Mucosa of descending colon (tissue), 3 donors: ENCODE results near the gene SLC17A7. TPM values are rescaled to one million over a fixed set of nuclear protein-coding genes. Genes with fewer than 3 reads are reported as not detected.

Source experiments
- ATAC-seq: fragments of 200-7000 bp; cut with Tn5 transposase; one replicate; pipeline ENCODE4 v1.9.1; 2020; ENCODE audit warnings: mild to moderate bottlenecking, moderate library complexity
- DNase-seq, 3 donors: peaks; one replicate each; pipeline ENCODE4 v3.0.0-alpha.2; 2020
- H3K36me3 ChIP-seq: fragments of 200-600 bp; one replicate; pipeline ENCODE4 v1.8.0; 2021; ENCODE audit warnings: low read depth, mild to moderate bottlenecking
- H3K4me1 ChIP-seq: fragments of 200-600 bp; one replicate; pipeline ENCODE4 v1.8.0; 2021; ENCODE audit warnings: low read depth, mild to moderate bottlenecking
- H3K4me3 ChIP-seq: fragments of 200-600 bp; one replicate; pipeline ENCODE4 v1.8.0; 2021; ENCODE audit warnings: mild to moderate bottlenecking
- H3K9me3 ChIP-seq: fragments of 200-600 bp; one replicate; pipeline ENCODE4 v1.8.0; 2021; ENCODE audit warnings: mild to moderate bottlenecking
- CTCF ChIP-seq: fragments of 200-600 bp; IDR thresholded peaks from one replicate; pipeline ENCODE4 v1.8.0; 2022; ENCODE audit warnings: antibody characterized with exemption, mild to moderate bottlenecking
- intact Hi-C, 2 donors: fragments of 100-400 bp; cut with DNase I in 1 of 2; cut with micrococcal nuclease in 1 of 2; formaldehyde crosslinking; loops; one replicate each; pipeline versions ENCODE4 v1.11.0 to v1.11.1; 2022; cut with DNase I, micrococcal nuclease
- total RNA-seq, 3 donors: library from RNA; stranded (reverse); fragmentation: NEBNext Ultra II Directional in 2 of 3; extraction: Animal tissue kit (Norgen Biotek cat#: 25700) in 2 of 3; gene quantifications; one replicate each; pipeline versions ENCODE4 v1.2.1 to v1.2.4, GENCODE V29; 2021 to 2023
- donor health status: DM: no; HTN: no; CAD: no; lungs with moderate emphysema.
- donor health status: DM: no; HTN: no; CAD: no.
- donor health status: DM: no; HTN: yes; CAD: no.

SLC17A7 gene
- total RNA-seq, 3 donors from 2014 or later, result 0.20 to 1.0 (median 0.51) TPM

GRCh38 chr19:49409441-49410029 lies 31.8 kb downstream of the SLC17A7 start:
- no peaks in the 10 kb centered on the region for H3K36me3 ChIP-seq
- intact Hi-C loops, result no loop called here
- H3K4me1 ChIP-seq, result peaks cover 6% of the 10 kb centered on the region
- no peaks in the 10 kb centered on the region for H3K9me3 ChIP-seq
- DNase-seq (peak in 1 of 3 donors; percentile 32), ATAC-seq (peak; percentile 79)
- no peak for TF ChIP-seq CTCF
- no peak overlapping the region for H3K4me3 ChIP-seq

GRCh38 chr19:49408816-49409440 lies 32.4 kb downstream of the SLC17A7 start:
- peaks cover 6% of the 10 kb centered on the region for H3K4me1 ChIP-seq
- DNase-seq (no peak), ATAC-seq (no peak)
- intact Hi-C loops, result no loop called here
- no peaks in the 10 kb centered on the region for H3K9me3 ChIP-seq
- no peaks in the 10 kb centered on the region for H3K36me3 ChIP-seq
- no peak overlapping the region for H3K4me3 ChIP-seq
- TF ChIP-seq CTCF, result no peak

- DNase-seq (no peak), ATAC-seq (no peak)
- H3K36me3 ChIP-seq, result no peaks in the 10 kb centered on the region
- peaks cover 6% of the 10 kb centered on the region for H3K4me1 ChIP-seq
- intact Hi-C loops, result no loop called here
- no peak overlapping the region for H3K4me3 ChIP-seq
- H3K9me3 ChIP-seq, result no peaks in the 10 kb centered on the region
- no peak for TF ChIP-seq CTCF
These were observed 33.8 kb downstream of the SLC17A7 start for GRCh38 chr19:49407482-49408015.

GRCh38 chr19:49407079-49407478 lies 34.2 kb downstream of the SLC17A7 start:
- no peak for ATAC-seq
- TF ChIP-seq CTCF, result no peak
- intact Hi-C loops, result no loop called here

GRCh38 chr19:49403404-49404187 lies 37.7 kb downstream of the SLC17A7 start:
- Histone ChIP-seq H3K4me3 (no peak overlapping the region), H3K36me3 (no peaks in the 10 kb centered on the region), H3K9me3 (no peaks in the 10 kb centered on the region), H3K4me1 (no peaks in the 10 kb centered on the region)
- ATAC-seq (no peak), DNase-seq (no peak)
- intact Hi-C loops, result no loop called here
- no peak for TF ChIP-seq CTCF

More at GRCh38 chr19:49407079-49407478, 34.2 kb downstream of the SLC17A7 start:
- Histone ChIP-seq H3K36me3 (no peaks in the 10 kb centered on the region), H3K4me3 (no peak overlapping the region), H3K4me1 (peaks cover 6% of the 10 kb centered on the region), H3K9me3 (no peaks in the 10 kb centered on the region)
- no peak for DNase-seq
